Stomach smooth muscle (tissue), 2 donors: ENCODE results near the gene ATP8A1.
A peak's percentile ranks its signal among the peaks of the same experiment; 100 is the strongest.

Experiments used
- H3K27ac ChIP-seq: one replicate; pipeline ENCODE4 v1.7.0; 2013; ENCODE audit warnings: mild to moderate bottlenecking, low read length, inconsistent platforms
- H3K27me3 ChIP-seq, 2 donors: one replicate each; pipeline ENCODE4 v1.7.0; 2013; ENCODE audit warnings: low read length in 2 of 2; ENCODE audit not compliant: insufficient read depth in 2 of 2, control insufficient read depth in 1 of 2
- H3K36me3 ChIP-seq, 2 donors: one replicate each; pipeline ENCODE4 v1.7.0; 2013; ENCODE audit warnings: low read length in 2 of 2; ENCODE audit not compliant: control insufficient read depth in 2 of 2, insufficient read depth in 2 of 2
- H3K4me1 ChIP-seq: one replicate; pipeline ENCODE4 v1.7.0; 2013; ENCODE audit warnings: low read length; ENCODE audit not compliant: control insufficient read depth, insufficient read depth
- H3K4me3 ChIP-seq, 2 donors: one replicate each; pipeline ENCODE4 v1.7.0; 2013; ENCODE audit warnings: low read length in 2 of 2
- H3K9ac ChIP-seq, 2 donors: one replicate each; pipeline ENCODE4 v1.7.0; 2013; ENCODE audit warnings: low read length in 2 of 2, mild to moderate bottlenecking in 1 of 2
- H3K9me3 ChIP-seq, 2 donors: one replicate each; pipeline ENCODE4 v1.7.0; 2013; ENCODE audit warnings: low read length in 2 of 2; ENCODE audit not compliant: control insufficient read depth in 2 of 2
- donor health status: healthy.
- donor health status: Pancreatic carcinoma.

ATP8A1 gene

GRCh38 chr4:42412251-42412650 is 244.7 kb downstream of the ATP8A1 start:
- Histone ChIP-seq H3K27ac (no peak overlapping the region), H3K4me1 (no peaks in the 10 kb centered on the region), H3K9ac (no peak overlapping the region), H3K4me3 (no peak overlapping the region), H3K9me3 (no peaks in the 10 kb centered on the region), H3K27me3 (no peaks in the 10 kb centered on the region), H3K36me3 (no peaks in the 10 kb centered on the region)

- Histone ChIP-seq H3K27me3 (no peaks in the 10 kb centered on the region), H3K36me3 (no peaks in the 10 kb centered on the region), H3K4me1 (no peaks in the 10 kb centered on the region), H3K27ac (no peak overlapping the region), H3K4me3 (no peak overlapping the region), H3K9me3 (no peaks in the 10 kb centered on the region), H3K9ac (no peak overlapping the region)
Measured at GRCh38 chr4:42411803-42412202, 245.1 kb downstream of the ATP8A1 start.

- no peaks in the 10 kb centered on the region for H3K4me1 ChIP-seq
- no peak overlapping the region for H3K4me3 ChIP-seq
- H3K27me3 ChIP-seq = no peaks in the 10 kb centered on the region
- no peak overlapping the region for H3K27ac ChIP-seq
- H3K9me3 ChIP-seq = no peaks in the 10 kb centered on the region
- no peaks in the 10 kb centered on the region for H3K36me3 ChIP-seq
- no peak overlapping the region for H3K9ac ChIP-seq
Measured at GRCh38 chr4:42410446-42410845, 246.5 kb downstream of the ATP8A1 start.

- H3K9ac ChIP-seq = no peak overlapping the region
- H3K27me3 ChIP-seq = peaks cover 11 to 18% of the 10 kb centered on the region in 2 donors
- H3K4me3 ChIP-seq = no peak overlapping the region
- H3K36me3 ChIP-seq = no peaks in the 10 kb centered on the region
- H3K9me3 ChIP-seq = no peaks in the 10 kb centered on the region
- H3K27ac ChIP-seq = no peak overlapping the region
- H3K4me1 ChIP-seq = peaks cover 3% of the 10 kb centered on the region
Measured at GRCh38 chr4:42404001-42404400, 252.9 kb downstream of the ATP8A1 start.

GRCh38 chr4:42401171-42401570 is 255.7 kb downstream of the ATP8A1 start:
- Histone ChIP-seq H3K36me3 (no peaks in the 10 kb centered on the region), H3K4me1 (peaks cover 16% of the 10 kb centered on the region), H3K27ac (no peak overlapping the region), H3K9ac (no peak overlapping the region), H3K9me3 (no peaks in the 10 kb centered on the region), H3K27me3 (peaks cover 27 to 45% of the 10 kb centered on the region in 2 donors), H3K4me3 (peak overlapping the region in 1 of 2 donors; percentile 47)

GRCh38 chr4:42399393-42399792 is 257.5 kb downstream of the ATP8A1 start:
- peaks cover 16% of the 10 kb centered on the region for H3K4me1 ChIP-seq
- H3K27ac ChIP-seq = no peak overlapping the region
- H3K9ac ChIP-seq = no peak overlapping the region
- H3K27me3 ChIP-seq = peaks cover 29 to 55% of the 10 kb centered on the region in 2 donors
- no peaks in the 10 kb centered on the region for H3K9me3 ChIP-seq
- H3K4me3 ChIP-seq = peak overlapping the region in 1 of 2 donors; percentile 74
- no peaks in the 10 kb centered on the region for H3K36me3 ChIP-seq

- H3K4me3 ChIP-seq = peak overlapping the region; percentile 40 to 74
- no peak overlapping the region for H3K27ac ChIP-seq
- H3K36me3 ChIP-seq = no peaks in the 10 kb centered on the region
- H3K9ac ChIP-seq = peak overlapping the region in 1 of 2 donors; percentile 48
- peaks cover 29 to 55% of the 10 kb centered on the region in 2 donors for H3K27me3 ChIP-seq
- peaks cover 16% of the 10 kb centered on the region for H3K4me1 ChIP-seq
- H3K9me3 ChIP-seq = no peaks in the 10 kb centered on the region
Measured at GRCh38 chr4:42398871-42399331, 258.0 kb downstream of the ATP8A1 start.

- no peaks in the 10 kb centered on the region for H3K36me3 ChIP-seq
- no peak overlapping the region for H3K27ac ChIP-seq
- no peaks in the 10 kb centered on the region for H3K9me3 ChIP-seq
- H3K27me3 ChIP-seq = peaks cover 29 to 52% of the 10 kb centered on the region in 2 donors
- H3K9ac ChIP-seq = peak overlapping the region in 1 of 2 donors; percentile 48
- peak overlapping the region; percentile 40 to 74 for H3K4me3 ChIP-seq
- peaks cover 16% of the 10 kb centered on the region for H3K4me1 ChIP-seq
Measured at GRCh38 chr4:42398171-42398870, 258.6 kb downstream of the ATP8A1 start.

GRCh38 chr4:42397635-42398170 is 259.2 kb downstream of the ATP8A1 start:
- Histone ChIP-seq H3K27me3 (peaks cover 29 to 50% of the 10 kb centered on the region in 2 donors), H3K4me1 (peaks cover 16% of the 10 kb centered on the region), H3K4me3 (peak overlapping the region; percentile 40 to 74), H3K36me3 (no peaks in the 10 kb centered on the region), H3K9me3 (no peaks in the 10 kb centered on the region), H3K27ac (no peak overlapping the region), H3K9ac (no peak overlapping the region)

- H3K27ac ChIP-seq = no peak within 1 kb of the TSS
- peaks cover 16% of the 10 kb centered on the region for H3K4me1 ChIP-seq
- no peaks in the 10 kb centered on the region for H3K36me3 ChIP-seq
- peaks cover 29 to 48% of the 10 kb centered on the region in 2 donors for H3K27me3 ChIP-seq
- no peaks in the 10 kb centered on the region for H3K9me3 ChIP-seq
- peak within 1 kb of the TSS; percentile 40 to 74 for H3K4me3 ChIP-seq
- no peak within 1 kb of the TSS for H3K9ac ChIP-seq
Measured at GRCh38 chr4:42396752-42397634, 259.9 kb downstream of the ATP8A1 start, which contains the start of gene SHISA3. Gene SHISA3, plus strand, starts transcription at chr4:42397488. Its CDS starts 569 bp downstream, at chr4:42398057.
